AG09309 (cell line): Measurements from ENCODE around the gene PPP1R9A.

ENCODE experiments used
- DNase-seq: peaks from one replicate; pipeline ENCODE4 v3.0.0-alpha.2; 2010; ENCODE audit warnings: low read depth
- H3K4me3 ChIP-seq: 2 replicates; pipeline ENCODE4 v1.5.1; 2011; ENCODE audit warnings: mild to moderate bottlenecking, low read depth, low read length, moderate library complexity; ENCODE audit not compliant: control insufficient read depth
- TF ChIP-seq, protein P1 (sequence below): IDR thresholded peaks from 2 replicates; pipeline ENCODE4 v1.5.1; 2011; ENCODE audit warnings: mild to moderate bottlenecking, low read depth, low read length, inconsistent platforms; ENCODE audit not compliant: insufficient read depth, control insufficient read depth; ENCODE audit errors: missing control alignments

The PPP1R9A gene

DNA sequence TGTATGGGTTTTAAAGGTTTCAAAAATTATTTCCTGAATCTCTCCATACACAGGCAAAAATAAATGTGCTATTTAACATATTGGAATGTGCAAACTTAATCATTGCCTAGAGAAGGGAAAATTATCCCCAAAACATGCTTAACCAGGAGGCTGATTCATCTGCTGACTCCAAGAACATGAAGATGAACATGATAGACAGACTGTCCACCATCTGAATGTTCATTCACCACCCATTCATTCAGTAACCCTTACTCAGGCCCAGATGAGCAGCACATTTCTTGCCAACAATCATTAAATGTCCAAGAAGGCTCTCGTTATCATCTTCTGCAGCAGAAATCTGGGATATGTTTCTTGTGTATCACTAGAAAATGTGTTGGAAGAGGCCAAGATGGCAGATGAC, 110.6 kb downstream of the PPP1R9A start:
- H3K4me3 ChIP-seq = no peak overlapping the region
- DNase-seq = no peak
- TF ChIP-seq, protein P1, sequence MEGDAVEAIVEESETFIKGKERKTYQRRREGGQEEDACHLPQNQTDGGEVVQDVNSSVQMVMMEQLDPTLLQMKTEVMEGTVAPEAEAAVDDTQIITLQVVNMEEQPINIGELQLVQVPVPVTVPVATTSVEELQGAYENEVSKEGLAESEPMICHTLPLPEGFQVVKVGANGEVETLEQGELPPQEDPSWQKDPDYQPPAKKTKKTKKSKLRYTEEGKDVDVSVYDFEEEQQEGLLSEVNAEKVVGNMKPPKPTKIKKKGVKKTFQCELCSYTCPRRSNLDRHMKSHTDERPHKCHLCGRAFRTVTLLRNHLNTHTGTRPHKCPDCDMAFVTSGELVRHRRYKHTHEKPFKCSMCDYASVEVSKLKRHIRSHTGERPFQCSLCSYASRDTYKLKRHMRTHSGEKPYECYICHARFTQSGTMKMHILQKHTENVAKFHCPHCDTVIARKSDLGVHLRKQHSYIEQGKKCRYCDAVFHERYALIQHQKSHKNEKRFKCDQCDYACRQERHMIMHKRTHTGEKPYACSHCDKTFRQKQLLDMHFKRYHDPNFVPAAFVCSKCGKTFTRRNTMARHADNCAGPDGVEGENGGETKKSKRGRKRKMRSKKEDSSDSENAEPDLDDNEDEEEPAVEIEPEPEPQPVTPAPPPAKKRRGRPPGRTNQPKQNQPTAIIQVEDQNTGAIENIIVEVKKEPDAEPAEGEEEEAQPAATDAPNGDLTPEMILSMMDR = no peak

DNA sequence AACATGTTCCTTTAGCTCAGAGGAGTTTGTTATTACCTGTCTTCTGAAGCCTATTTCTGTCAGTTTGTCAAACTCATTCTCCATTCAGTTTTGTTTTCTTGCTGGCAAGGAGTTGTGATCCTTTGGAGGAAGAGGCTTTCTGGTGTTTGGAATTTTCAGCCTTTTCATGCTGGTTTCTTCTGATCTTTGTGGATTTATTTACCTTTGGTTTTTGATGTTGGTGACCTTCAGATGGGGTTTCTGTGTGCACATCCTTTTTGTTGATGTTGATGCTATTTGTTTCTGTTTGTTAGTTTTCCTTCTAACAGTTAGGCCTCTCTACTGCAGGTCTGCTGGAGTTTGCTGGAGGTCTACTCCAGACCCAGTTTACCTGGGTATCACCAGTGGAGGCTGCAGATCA, 118.6 kb downstream of the PPP1R9A start:
- TF ChIP-seq, protein P1 = no peak
- no peak overlapping the region for H3K4me3 ChIP-seq
- DNase-seq = no peak

DNA sequence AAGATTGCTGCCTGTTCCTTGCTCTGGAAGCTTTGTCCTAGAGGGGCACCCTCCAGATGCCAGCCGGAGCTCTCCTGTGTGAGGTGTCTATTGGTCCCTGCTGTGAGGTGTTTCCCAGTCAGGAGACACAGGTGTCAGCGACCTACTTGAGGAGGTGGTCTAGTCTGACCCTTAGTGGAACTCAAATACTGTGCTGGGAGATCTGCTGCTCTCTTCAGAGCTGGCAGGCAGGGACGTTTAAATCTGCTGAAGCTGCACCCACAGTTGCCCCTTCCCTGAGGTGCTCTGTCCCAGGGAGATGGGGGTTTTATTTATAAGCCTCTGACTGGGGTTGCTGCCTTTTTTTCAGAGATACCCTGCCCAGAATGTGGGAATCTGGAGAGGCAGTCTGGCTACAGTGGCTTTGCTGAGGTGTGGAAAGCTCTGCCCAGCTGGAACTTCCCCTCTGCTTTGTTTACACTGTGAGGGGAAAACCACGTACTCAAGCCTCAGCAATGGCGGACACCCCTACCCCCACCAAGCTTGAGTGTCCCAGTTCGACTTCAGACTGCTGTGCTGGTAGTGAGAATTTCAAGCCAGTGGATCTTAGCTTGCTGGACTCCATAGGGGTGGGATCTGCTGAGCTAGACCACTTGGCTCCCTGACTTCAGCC, 119.2 kb downstream of the PPP1R9A start:
- TF ChIP-seq, protein P1 = no peak
- no peak overlapping the region for H3K4me3 ChIP-seq
- DNase-seq = no peak

DNA sequence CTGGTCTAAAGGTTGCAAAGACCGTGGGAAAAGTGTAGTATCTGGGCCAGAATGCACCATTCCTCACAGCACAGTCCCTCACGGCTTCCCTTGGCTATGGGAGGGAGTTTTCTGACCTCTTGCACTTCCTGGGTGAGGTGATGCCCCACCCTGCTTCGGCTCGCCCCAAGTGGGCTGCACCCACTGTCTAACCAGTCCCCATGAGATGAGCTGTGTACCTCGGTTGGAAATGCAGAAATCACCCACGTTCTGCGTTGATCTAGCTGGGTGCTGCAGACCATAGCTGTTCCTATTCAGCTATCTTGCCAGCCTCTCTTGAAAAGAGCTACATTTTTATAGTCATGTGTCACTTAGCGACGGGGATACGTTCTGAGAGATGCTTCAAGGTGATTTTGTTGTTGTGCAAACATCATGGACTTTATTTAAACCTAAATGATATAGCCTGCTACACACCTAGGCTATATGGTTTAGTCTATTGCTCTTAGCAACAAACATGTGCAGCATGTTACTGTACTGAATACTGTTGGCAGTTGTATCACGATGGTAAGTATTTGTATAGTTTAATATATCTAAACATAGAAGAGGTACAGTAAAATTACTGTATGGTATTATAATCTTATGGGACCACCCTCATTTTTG, 120.0 kb downstream of the PPP1R9A start:
- no peak for DNase-seq
- H3K4me3 ChIP-seq = no peak overlapping the region

DNA sequence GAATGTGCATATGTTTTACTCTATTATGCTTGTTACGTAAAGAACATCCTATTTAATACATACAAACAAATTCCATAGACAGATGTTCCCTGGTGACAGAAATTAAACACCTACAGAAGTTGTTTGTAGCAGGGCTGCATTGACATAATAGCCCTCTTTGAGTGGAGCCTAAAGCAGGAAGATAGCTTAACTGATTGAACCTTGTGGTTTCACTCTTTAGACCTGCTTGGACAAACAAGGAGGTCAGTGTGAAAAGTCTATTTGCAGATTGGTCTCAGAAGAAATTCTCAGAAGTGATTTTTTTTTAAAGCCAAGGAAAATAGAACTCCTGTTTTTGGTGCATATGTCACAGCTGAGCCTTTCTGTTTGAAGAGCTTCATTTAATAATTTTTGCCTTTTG, 121.3 kb downstream of the PPP1R9A start:
- DNase-seq = no peak
- no peak overlapping the region for H3K4me3 ChIP-seq
- TF ChIP-seq, protein P1 = no peak

More for the DNA sequence above, 120.0 kb downstream of the PPP1R9A start:
- TF ChIP-seq, protein P1 = no peak

DNA sequence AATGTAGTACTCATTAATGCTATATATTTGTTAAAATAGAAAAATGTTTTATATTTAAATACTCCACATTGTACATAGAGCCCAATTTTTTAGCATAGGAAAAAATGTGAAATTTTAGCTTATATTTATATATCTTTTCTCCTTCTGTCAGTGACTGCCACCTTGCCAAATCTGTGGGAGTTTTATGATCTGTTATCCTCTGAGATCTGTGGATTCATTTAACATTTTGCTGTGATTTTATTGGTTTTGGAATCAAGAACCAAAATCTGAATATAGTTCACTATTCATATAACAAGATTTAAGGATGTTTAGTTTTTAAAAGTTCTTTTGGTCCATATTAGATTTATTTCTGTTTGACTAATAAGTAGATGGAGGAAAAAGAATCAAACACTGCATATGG, 127.9 kb downstream of the PPP1R9A start:
- DNase-seq = no peak
- no peak overlapping the region for H3K4me3 ChIP-seq
- TF ChIP-seq, protein P1 = no peak
